Breast epithelium (tissue), 3 donors: ENCODE data around the gene DPYD.

Experiments used
- CTCF ChIP-seq, 3 donors: fragments of 450-650 bp; IDR thresholded peaks; one replicate each; pipeline ENCODE4 v1.5.1; 2016 to 2017; ENCODE audit warnings: antibody characterized with exemption in 3 of 3, mild to moderate bottlenecking in 3 of 3, moderate library complexity in 3 of 3
- POLR2A ChIP-seq: fragments of 450-650 bp; IDR thresholded peaks from one replicate; pipeline ENCODE4 v1.6.1; 2016; ENCODE audit warnings: antibody characterized with exemption, mild to moderate bottlenecking, moderate library complexity

GRCh38 chr1:97034651-97035050 lies 886.2 kb downstream of the DPYD start:
- TF ChIP-seq CTCF (IDR thresholded peaks at IDR 0.05) = no peak
- no peak for TF ChIP-seq POLR2A
